SU-DHL-6 (cell line): Measurements from ENCODE around the gene C3orf22.

Experiments
- H2AFZ ChIP-seq: fragments of 200-600 bp; sonication (generic); 2 replicates; pipeline ENCODE4 v1.6.1; 2014; ENCODE audit warnings: low read depth, mild to moderate bottlenecking, moderate library complexity, mixed read lengths, antibody characterized with exemption, low read length; ENCODE audit not compliant: severe bottlenecking
- H3F3A ChIP-seq: fragments of 200-600 bp; shearing (Covaris generic); 2 replicates; pipeline ENCODE4 v1.6.0; 2016; ENCODE audit warnings: antibody characterized with exemption, mild to moderate bottlenecking; ENCODE audit not compliant: insufficient read depth
- H3K27ac ChIP-seq: fragments of 200-600 bp; sonication (generic); 2 replicates; pipeline ENCODE4 v1.5.1; 2016; ENCODE audit warnings: low read depth, mild to moderate bottlenecking, low read length, moderate library complexity, mixed read lengths
- H3K27me3 ChIP-seq: fragments of 200-600 bp; sonication (generic), shearing (Covaris generic); 2 replicates; pipeline ENCODE4 v1.6.0; 2014; ENCODE audit warnings: mild to moderate bottlenecking, low read length
- H3K36me3 ChIP-seq: fragments of 200-600 bp; sonication (generic); 2 replicates; pipeline ENCODE4 v1.6.1; 2014; ENCODE audit warnings: mild to moderate bottlenecking, low read length, mixed read lengths
- H3K4me2 ChIP-seq: fragments of 300-600, 200-600 bp; shearing (Covaris generic), sonication (generic); 2 replicates; pipeline ENCODE4 v1.6.0; 2014; ENCODE audit warnings: low read length, low read depth, mild to moderate bottlenecking; ENCODE audit not compliant: poor library complexity, severe bottlenecking
- H3K4me3 ChIP-seq: fragments of 200-600 bp; sonication (generic); 2 replicates; pipeline ENCODE4 v1.5.1; 2014; ENCODE audit warnings: antibody characterized with exemption, low read length, mild to moderate bottlenecking, mixed read lengths; ENCODE audit not compliant: insufficient read depth, poor library complexity, severe bottlenecking
- H3K79me2 ChIP-seq: fragments of 200-600 bp; sonication (generic); 2 replicates; pipeline ENCODE4 v1.6.1; 2014; ENCODE audit warnings: mild to moderate bottlenecking, low read length, moderate library complexity; ENCODE audit not compliant: insufficient read depth
- H3K9ac ChIP-seq: fragments of 200-600 bp; sonication (generic); 2 replicates; pipeline ENCODE4 v1.7.0; 2014; ENCODE audit warnings: mild to moderate bottlenecking, low read length
- H3K9me2 ChIP-seq: fragments of 200-600 bp; sonication (generic); replicated peaks from 2 replicates; pipeline ENCODE4 v1.6.1; 2014; ENCODE audit warnings: low read length; ENCODE audit not compliant: insufficient read depth
- H3K9me3 ChIP-seq: fragments of 200-600 bp; sonication (generic); 2 replicates; pipeline ENCODE4 v1.6.1; 2014; ENCODE audit warnings: low read length, mixed read lengths; ENCODE audit not compliant: insufficient read depth
- H4K20me1 ChIP-seq: fragments of 200-600 bp; sonication (generic); 2 replicates; pipeline ENCODE4 v1.6.1; 2014; ENCODE audit warnings: low read depth, mild to moderate bottlenecking, antibody characterized with exemption, low read length, moderate library complexity, mixed read lengths
- CTCF ChIP-seq: fragments of 200-600 bp; sonication (generic); IDR thresholded peaks from one replicate; pipeline ENCODE4 v1.5.1; 2017; ENCODE audit warnings: antibody characterized with exemption, mild to moderate bottlenecking, low read length, moderate library complexity; ENCODE audit not compliant: insufficient read depth, poor library complexity, severe bottlenecking
- EZH2phosphoT487 ChIP-seq: fragments of 200-600 bp; sonication (generic), shearing (Covaris generic); conservative IDR thresholded peaks from 2 replicates; pipeline ENCODE4 v1.6.1; 2018; ENCODE audit warnings: mild to moderate bottlenecking, antibody characterized with exemption, low read length, moderate library complexity, mixed read lengths

C3orf22 gene

GRCh38 chr3:126571078-126571477 is 12.3 kb upstream of the C3orf22 start:
- Histone ChIP-seq H3K4me2 (no peak overlapping the region), H3K4me3 (no peak overlapping the region), H3K9ac (no peak overlapping the region), H3K27me3 (no peaks in the 10 kb centered on the region), H3K9me3 (no peaks in the 10 kb centered on the region), H3K79me2 (no peaks in the 10 kb centered on the region), H2AFZ (no peak overlapping the region), H3K27ac (no peak overlapping the region), H3F3A (no peaks in the 10 kb centered on the region), H3K36me3 (no peaks in the 10 kb centered on the region), H4K20me1 (no peaks in the 10 kb centered on the region), H3K9me2 (no peaks in the 10 kb centered on the region)
- TF ChIP-seq CTCF (no peak), EZH2phosphoT487 (no peak)

GRCh38 chr3:126570103-126570541 is 11.4 kb upstream of the C3orf22 start:
- H3K4me3 ChIP-seq = no peak overlapping the region
- TF ChIP-seq EZH2phosphoT487 = no peak
- TF ChIP-seq CTCF = no peak
- no peak overlapping the region for H3K9ac ChIP-seq

DNA sequence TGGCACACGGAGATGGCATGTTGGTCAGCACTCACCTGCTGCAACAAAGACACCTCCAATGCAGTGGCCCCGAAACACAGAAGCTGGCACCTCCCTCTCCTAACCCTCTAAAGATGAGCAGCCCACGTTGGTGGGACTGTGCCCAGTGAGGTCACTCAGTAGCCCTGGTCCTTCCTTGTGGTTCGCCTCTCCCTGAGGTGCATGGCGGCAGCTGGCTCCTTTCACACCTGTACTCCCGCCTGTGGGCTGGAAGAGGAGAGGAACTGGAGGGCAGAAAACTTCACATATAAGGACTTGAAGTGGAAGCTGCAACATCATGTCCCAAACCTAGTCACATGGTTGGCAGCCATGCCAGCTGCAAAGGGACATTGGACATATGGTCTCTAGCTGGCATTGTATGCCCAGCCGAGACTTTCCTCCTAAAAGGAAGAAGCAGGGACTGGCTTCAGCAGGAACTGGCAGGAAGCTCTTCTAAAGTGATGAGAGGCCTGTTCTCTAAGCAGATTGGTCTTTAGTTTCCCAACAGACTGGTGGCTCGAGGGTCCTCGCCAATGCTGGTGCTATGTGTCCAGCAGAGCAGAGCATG is 10.8 kb upstream of the C3orf22 start:
- Histone ChIP-seq H3K9me3 (no peaks in the 10 kb centered on the region), H2AFZ (no peak overlapping the region), H3K79me2 (no peaks in the 10 kb centered on the region), H3K4me3 (no peak overlapping the region), H4K20me1 (no peaks in the 10 kb centered on the region), H3K27ac (no peak overlapping the region), H3K27me3 (no peaks in the 10 kb centered on the region), H3K4me2 (no peak overlapping the region), H3K36me3 (no peaks in the 10 kb centered on the region), H3F3A (no peaks in the 10 kb centered on the region), H3K9me2 (no peaks in the 10 kb centered on the region), H3K9ac (no peak overlapping the region)
- TF ChIP-seq EZH2phosphoT487 = no peak
- TF ChIP-seq CTCF = no peak

More at GRCh38 chr3:126570103-126570541, 11.4 kb upstream of the C3orf22 start:
- H3K9me2 ChIP-seq = no peaks in the 10 kb centered on the region
- H3F3A ChIP-seq = no peaks in the 10 kb centered on the region
- H3K27ac ChIP-seq = no peak overlapping the region
- no peaks in the 10 kb centered on the region for H4K20me1 ChIP-seq
- H3K9me3 ChIP-seq = no peaks in the 10 kb centered on the region
- H2AFZ ChIP-seq = no peak overlapping the region
- no peaks in the 10 kb centered on the region for H3K36me3 ChIP-seq
- no peaks in the 10 kb centered on the region for H3K79me2 ChIP-seq
- no peaks in the 10 kb centered on the region for H3K27me3 ChIP-seq
- H3K4me2 ChIP-seq = no peak overlapping the region
